Measurements from ENCODE around the gene MLLT1. TPM values are rescaled to one million over a fixed set of nuclear protein-coding genes. Genes with fewer than 3 reads are reported as not detected.
A peak's percentile ranks its signal among the peaks of the same experiment; 100 is the strongest.
"Not testable (repeated sequence)": the region's sequence is repeated elsewhere in the genome, so short reads cannot be mapped to it uniquely, and the experiment has no call there.

The MLLT1 gene
- 6.0 and 7.6 TPM in 2 replicates for total RNA-seq

GRCh38 chr19:6279931-6280591 lies at the start of gene MLLT1:
Gene MLLT1 (minus strand): TSS chr19:6279975. CDS start chr19:6279784, 191 bp downstream.
- peak; percentile 91 for DNase-seq (ENCODE audit: low read depth, low spot score)

GRCh38 chr19:6326815-6327214 lies 47.0 kb upstream of the MLLT1 start:
- DNase-seq (ENCODE audit: low read depth, low spot score): no peak

GRCh38 chr19:6325614-6326013 lies 45.8 kb upstream of the MLLT1 start:
- no peak for DNase-seq (ENCODE audit: low read depth, low spot score)

GRCh38 chr19:6324757-6325156 lies 45.0 kb upstream of the MLLT1 start:
- no peak for DNase-seq (ENCODE audit: low read depth, low spot score)

GRCh38 chr19:6322284-6322683 lies 42.5 kb upstream of the MLLT1 start:
- DNase-seq (ENCODE audit: low read depth, low spot score): no peak

- DNase-seq (ENCODE audit: low read depth, low spot score): no peak
Measured at GRCh38 chr19:6319376-6319775, 39.6 kb upstream of the MLLT1 start.

- no peak for DNase-seq (ENCODE audit: low read depth, low spot score)
Measured at GRCh38 chr19:6318772-6319171, 39.0 kb upstream of the MLLT1 start.

- DNase-seq (ENCODE audit: low read depth, low spot score): not testable (repeated sequence)
Measured at GRCh38 chr19:6315646-6316045, 35.9 kb upstream of the MLLT1 start.

- no peak for DNase-seq (ENCODE audit: low read depth, low spot score)
Measured at GRCh38 chr19:6313398-6313969, 33.7 kb upstream of the MLLT1 start.

GRCh38 chr19:6312018-6312417 lies 32.2 kb upstream of the MLLT1 start:
- DNase-seq (ENCODE audit: low read depth, low spot score): no peak

- DNase-seq (ENCODE audit: low read depth, low spot score): no peak
Measured at GRCh38 chr19:6298413-6298812, 18.6 kb upstream of the MLLT1 start.

- no peak for DNase-seq (ENCODE audit: low read depth, low spot score)
Measured at GRCh38 chr19:6297202-6297601, 17.4 kb upstream of the MLLT1 start.

- no peak for DNase-seq (ENCODE audit: low read depth, low spot score)
Measured at GRCh38 chr19:6292006-6292405, 12.2 kb upstream of the MLLT1 start.

GRCh38 chr19:6288737-6289136 lies 9.0 kb upstream of the MLLT1 start:
- DNase-seq (ENCODE audit: low read depth, low spot score): no peak

GRCh38 chr19:6287269-6287885 lies 7.6 kb upstream of the MLLT1 start:
- DNase-seq (ENCODE audit: low read depth, low spot score): no peak

- DNase-seq (ENCODE audit: low read depth, low spot score): no peak
Measured at GRCh38 chr19:6286676-6287075, 6.9 kb upstream of the MLLT1 start.

GRCh38 chr19:6282393-6282792 lies 2.6 kb upstream of the MLLT1 start:
- DNase-seq (ENCODE audit: low read depth, low spot score): not testable (repeated sequence)

GRCh38 chr19:6279620-6279930 lies 200 bp downstream of the MLLT1 start:
- DNase-seq (ENCODE audit: low read depth, low spot score): no peak

GRCh38 chr19:6278740-6279619 lies 795 bp downstream of the MLLT1 start:
- DNase-seq (ENCODE audit: low read depth, low spot score): no peak

- no peak for DNase-seq (ENCODE audit: low read depth, low spot score)
Measured at GRCh38 chr19:6278051-6278450, 1.7 kb downstream of the MLLT1 start.

GRCh38 chr19:6276447-6276846 lies 3.3 kb downstream of the MLLT1 start:
- DNase-seq (ENCODE audit: low read depth, low spot score): no peak

GRCh38 chr19:6275170-6275744 lies 4.5 kb downstream of the MLLT1 start:
- DNase-seq (ENCODE audit: low read depth, low spot score): no peak

Data from pulmonary artery endothelial cell (primary cell).